A673 (cell line): ENCODE results near the gene CD244.

ENCODE experiments used
- CTCF ChIP-seq: fragments of 300-800, 200-600 bp; sonication (generic); conservative IDR thresholded peaks from 2 replicates; pipeline ENCODE4 v1.5.1; 2017; ENCODE audit warnings: low read depth, mild to moderate bottlenecking, antibody characterized with exemption, low read length, moderate library complexity, mixed read lengths
- EZH2 ChIP-seq: fragments of 200-600 bp; sonication (generic); IDR thresholded peaks from 2 replicates; pipeline ENCODE4 v1.6.1; 2017; ENCODE audit warnings: borderline replicate concordance, low read depth, mild to moderate bottlenecking, mixed read lengths, antibody characterized with exemption, low read length; ENCODE audit not compliant: poor library complexity, severe bottlenecking

GRCh38 chr1:160789702-160790611, 72.7 kb downstream of the CD244 start:
- TF ChIP-seq CTCF (no peak), EZH2 (no peak)
